Neural progenitor cell (in vitro differentiated cells): Measurements from ENCODE around the gene KRTAP10-4. TPM values are rescaled to one million over a fixed set of nuclear protein-coding genes. Genes with fewer than 3 reads are reported as not detected.

ENCODE experiments used
- DNase-seq: peaks from one replicate; pipeline ENCODE4 v3.0.0-alpha.2; 2016; ENCODE audit warnings: low spot score
- H2AFZ ChIP-seq: fragments of 200-600 bp; sonication (generic); replicated peaks from 2 replicates; pipeline ENCODE4 v1.6.1; 2016; ENCODE audit warnings: antibody characterized with exemption
- H3F3A ChIP-seq: fragments of 200-600 bp; sonication (generic); 2 replicates; pipeline ENCODE4 v1.6.1; 2016; ENCODE audit warnings: antibody characterized with exemption, low read depth
- H3K27ac ChIP-seq: fragments of 200-600 bp; sonication (generic); 2 replicates; pipeline ENCODE4 v1.5.1; 2016; ENCODE audit warnings: mild to moderate bottlenecking
- H3K27me3 ChIP-seq: fragments of 200-600 bp; sonication (generic); 2 replicates; pipeline ENCODE4 v1.6.1; 2016; ENCODE audit warnings: mild to moderate bottlenecking, moderate library complexity
- H3K36me3 ChIP-seq: fragments of 200-600 bp; sonication (generic); 2 replicates; pipeline ENCODE4 v1.5.1; 2016
- H3K4me1 ChIP-seq: fragments of 200-600 bp; sonication (generic); 2 replicates; pipeline ENCODE4 v1.6.1; 2016; ENCODE audit warnings: mixed run types
- H3K4me2 ChIP-seq: fragments of 200-600 bp; sonication (generic); 2 replicates; pipeline ENCODE4 v1.6.1; 2016
- H3K4me3 ChIP-seq: fragments of 200-600 bp; sonication (generic); 2 replicates; pipeline ENCODE4 v1.5.1; 2016
- H3K79me2 ChIP-seq: fragments of 200-600 bp; sonication (generic); 2 replicates; pipeline ENCODE4 v1.6.1; 2016; ENCODE audit warnings: low read depth
- H3K9ac ChIP-seq: fragments of 200-600 bp; sonication (generic); 2 replicates; pipeline ENCODE4 v1.6.1; 2016
- H3K9me3 ChIP-seq: fragments of 200-600 bp; sonication (generic); 2 replicates; pipeline ENCODE4 v1.5.1; 2016; ENCODE audit warnings: low read depth
- H4K20me1 ChIP-seq: fragments of 200-600 bp; sonication (generic); 2 replicates; pipeline ENCODE4 v1.6.1; 2016; ENCODE audit warnings: low read depth
- H3K27ac Mint-ChIP-seq: 3 replicates; pipeline ENCODE4 v1.8.0; 2021; ENCODE audit warnings: mixed read lengths
- H3K27me3 Mint-ChIP-seq: 2 replicates; pipeline ENCODE4 v1.8.0; 2022; ENCODE audit warnings: low read depth, mild to moderate bottlenecking, inconsistent platforms, moderate library complexity, mixed read lengths; ENCODE audit not compliant: insufficient read depth
- H3K36me3 Mint-ChIP-seq: 3 replicates; pipeline ENCODE4 v1.8.0; 2021; ENCODE audit warnings: mixed read lengths
- H3K4me1 Mint-ChIP-seq: 3 replicates; pipeline ENCODE4 v1.8.0; 2021; ENCODE audit warnings: mixed read lengths
- H3K4me3 Mint-ChIP-seq: 3 replicates; pipeline ENCODE4 v1.8.0; 2021; ENCODE audit warnings: mild to moderate bottlenecking, moderate library complexity, mixed read lengths
- H3K9me3 Mint-ChIP-seq: 3 replicates; pipeline ENCODE4 v1.8.0; 2020; ENCODE audit warnings: mixed read lengths
- EZH2 ChIP-seq: fragments of 200-600 bp; sonication (generic); IDR thresholded peaks from 2 replicates; pipeline ENCODE4 v1.6.1; 2017; ENCODE audit warnings: antibody characterized with exemption, mild to moderate bottlenecking, moderate library complexity
- EZH2phosphoT487 ChIP-seq: fragments of 200-600 bp; sonication (generic); IDR thresholded peaks from 2 replicates; pipeline ENCODE4 v1.6.1; 2017; ENCODE audit warnings: antibody characterized with exemption
- total RNA-seq: library from RNA; depleted of rRNA; stranded (reverse); fragments of >200 nt; gene quantifications from 2 replicates; pipeline ENCODE4 v1.2.3, GENCODE V29; 2015; ENCODE audit warnings: low replicate concordance
- TF ChIP-seq, protein P1 (sequence below): fragments of 200-600 bp; sonication (generic); IDR thresholded peaks from 2 replicates; pipeline ENCODE4 v1.5.1; 2017; ENCODE audit warnings: antibody characterized with exemption, mild to moderate bottlenecking

KRTAP10-4 gene
- total RNA-seq, 1 donor from 2014 or later = not detected

DNA sequence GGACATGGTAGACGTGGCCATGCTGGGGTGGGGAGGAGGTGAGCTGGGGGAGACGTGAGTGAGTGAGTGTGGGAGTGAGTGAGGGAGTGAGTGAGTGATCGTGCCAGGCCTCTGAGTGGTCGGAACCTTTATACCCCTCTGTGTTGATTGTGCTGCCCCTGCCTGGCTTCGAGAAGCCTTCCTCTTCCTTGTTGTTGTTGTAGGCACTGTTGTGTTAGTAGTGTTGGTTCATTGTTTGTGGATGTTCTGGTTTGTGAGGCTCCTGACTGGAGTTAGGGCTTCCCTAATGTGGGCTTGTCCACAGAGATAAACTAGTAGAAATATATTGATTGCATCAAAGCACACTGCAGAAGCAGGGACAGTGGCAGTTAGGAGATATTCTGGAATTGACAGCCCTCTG, 14.8 kb upstream of the KRTAP10-4 start, which contains the start of gene KRTAP10-3:
TSS of gene KRTAP10-3 (minus strand) at position 101 of the 400 bp plus-strand sequence. CDS start at position 21, 80 bp downstream.
- no peaks in the 10 kb centered on the region for H3K9me3 ChIP-seq
- H4K20me1 ChIP-seq = no peaks in the 10 kb centered on the region
- no peak for DNase-seq
- H3K4me2 ChIP-seq = no peak within 1 kb of the TSS
- H3K9me3 Mint-ChIP-seq = peaks cover 4% of the 10 kb centered on the region
- no peak within 1 kb of the TSS for H3K27ac Mint-ChIP-seq
- no peak within 1 kb of the TSS for H3K9ac ChIP-seq
- H3K27me3 ChIP-seq = no peaks in the 10 kb centered on the region
- peaks cover 7% of the 10 kb centered on the region for H3K27me3 Mint-ChIP-seq
- no peaks in the 10 kb centered on the region for H3F3A ChIP-seq
- H2AFZ ChIP-seq = no peak within 1 kb of the TSS
- no peak within 1 kb of the TSS for H3K27ac ChIP-seq
- no peaks in the 10 kb centered on the region for H3K79me2 ChIP-seq
- no peaks in the 10 kb centered on the region for H3K4me1 ChIP-seq
- peaks cover 11% of the 10 kb centered on the region for H3K4me1 Mint-ChIP-seq
- H3K4me3 Mint-ChIP-seq = no peak within 1 kb of the TSS
- no peaks in the 10 kb centered on the region for H3K36me3 Mint-ChIP-seq
- no peaks in the 10 kb centered on the region for H3K36me3 ChIP-seq
- no peak within 1 kb of the TSS for H3K4me3 ChIP-seq
- no peak for TF ChIP-seq EZH2
- TF ChIP-seq, protein P1, sequence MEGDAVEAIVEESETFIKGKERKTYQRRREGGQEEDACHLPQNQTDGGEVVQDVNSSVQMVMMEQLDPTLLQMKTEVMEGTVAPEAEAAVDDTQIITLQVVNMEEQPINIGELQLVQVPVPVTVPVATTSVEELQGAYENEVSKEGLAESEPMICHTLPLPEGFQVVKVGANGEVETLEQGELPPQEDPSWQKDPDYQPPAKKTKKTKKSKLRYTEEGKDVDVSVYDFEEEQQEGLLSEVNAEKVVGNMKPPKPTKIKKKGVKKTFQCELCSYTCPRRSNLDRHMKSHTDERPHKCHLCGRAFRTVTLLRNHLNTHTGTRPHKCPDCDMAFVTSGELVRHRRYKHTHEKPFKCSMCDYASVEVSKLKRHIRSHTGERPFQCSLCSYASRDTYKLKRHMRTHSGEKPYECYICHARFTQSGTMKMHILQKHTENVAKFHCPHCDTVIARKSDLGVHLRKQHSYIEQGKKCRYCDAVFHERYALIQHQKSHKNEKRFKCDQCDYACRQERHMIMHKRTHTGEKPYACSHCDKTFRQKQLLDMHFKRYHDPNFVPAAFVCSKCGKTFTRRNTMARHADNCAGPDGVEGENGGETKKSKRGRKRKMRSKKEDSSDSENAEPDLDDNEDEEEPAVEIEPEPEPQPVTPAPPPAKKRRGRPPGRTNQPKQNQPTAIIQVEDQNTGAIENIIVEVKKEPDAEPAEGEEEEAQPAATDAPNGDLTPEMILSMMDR = no peak
- no peak for TF ChIP-seq EZH2phosphoT487

DNA sequence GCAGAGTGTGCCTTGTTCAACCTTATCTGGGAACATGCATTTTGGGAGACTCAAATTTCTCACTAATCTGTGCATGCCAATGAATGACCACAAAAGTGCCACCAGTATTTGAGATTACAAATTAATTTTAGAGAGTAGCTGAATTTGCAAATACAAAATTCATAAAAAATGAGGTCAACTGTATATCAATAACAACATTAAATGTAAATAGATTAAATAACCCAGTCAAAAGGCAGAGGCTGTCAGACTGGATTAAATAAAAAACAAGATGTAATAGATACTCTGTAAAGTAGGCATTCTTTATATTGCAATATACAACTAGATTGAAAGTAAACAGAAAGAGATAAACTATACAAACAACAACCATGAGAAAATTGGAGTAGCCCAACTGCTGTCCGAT, 9.4 kb upstream of the KRTAP10-4 start:
- DNase-seq = no peak
- Histone ChIP-seq H3K4me1 (no peaks in the 10 kb centered on the region), H3K79me2 (no peaks in the 10 kb centered on the region), H3K9me3 (no peaks in the 10 kb centered on the region), H3K9ac (no peak overlapping the region), H3K27ac (no peak overlapping the region), H3F3A (no peaks in the 10 kb centered on the region), H3K4me2 (no peak overlapping the region), H4K20me1 (no peaks in the 10 kb centered on the region), H3K4me3 (no peak overlapping the region), H3K36me3 (no peaks in the 10 kb centered on the region), H3K27me3 (no peaks in the 10 kb centered on the region), H2AFZ (no peak overlapping the region)
- TF ChIP-seq, protein P1 = no peak
- TF ChIP-seq EZH2 (no peak), EZH2phosphoT487 (no peak)
- no peaks in the 10 kb centered on the region for H3K36me3 Mint-ChIP-seq
- no peak overlapping the region for H3K27ac Mint-ChIP-seq
- peaks cover 4% of the 10 kb centered on the region for H3K9me3 Mint-ChIP-seq
- peaks cover 2% of the 10 kb centered on the region for H3K27me3 Mint-ChIP-seq
- no peak overlapping the region for H3K4me3 Mint-ChIP-seq
- no peaks in the 10 kb centered on the region for H3K4me1 Mint-ChIP-seq

DNA sequence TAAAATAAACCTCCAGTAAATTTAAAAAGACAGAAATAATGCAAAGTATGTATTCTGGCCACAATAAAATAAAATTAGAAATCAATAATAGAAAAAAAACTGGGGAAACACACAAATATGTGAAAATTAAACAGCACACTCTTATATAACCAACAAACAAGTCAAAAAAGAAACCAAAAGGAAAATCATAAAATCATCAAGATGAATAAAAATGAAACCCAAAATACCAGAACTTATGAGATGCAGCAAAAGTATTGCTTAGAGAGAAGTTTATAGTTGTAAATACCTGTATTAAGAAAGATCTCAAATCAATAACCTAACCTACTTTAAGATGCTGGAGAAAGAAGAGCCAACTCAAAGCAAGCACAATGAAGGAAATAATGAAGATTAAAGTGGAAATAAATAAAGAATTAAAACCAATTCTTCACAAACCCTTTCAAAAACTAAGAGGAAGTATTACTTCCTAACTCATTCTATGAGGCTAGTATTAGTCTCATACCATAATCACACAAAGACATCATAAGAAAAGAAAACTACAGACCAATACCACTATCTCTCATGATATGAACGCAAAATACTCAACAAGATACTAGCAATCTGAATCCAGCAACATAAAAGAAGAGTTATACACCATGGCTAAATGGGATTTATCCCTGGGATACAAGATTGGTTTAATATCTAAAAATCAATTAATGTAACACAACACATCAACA, 8.5 kb upstream of the KRTAP10-4 start:
- TF ChIP-seq, protein P1 = no peak
- TF ChIP-seq EZH2 (no peak), EZH2phosphoT487 (no peak)
- Mint-ChIP-seq H3K4me1 (no peaks in the 10 kb centered on the region), H3K36me3 (no peaks in the 10 kb centered on the region), H3K9me3 (peaks cover 4% of the 10 kb centered on the region), H3K27ac (no peak overlapping the region), H3K4me3 (no peak overlapping the region), H3K27me3 (peaks cover 2% of the 10 kb centered on the region)
- Histone ChIP-seq H3K9ac (no peak overlapping the region), H3K4me3 (no peak overlapping the region), H3K27me3 (no peaks in the 10 kb centered on the region), H3K27ac (no peak overlapping the region), H3K9me3 (no peaks in the 10 kb centered on the region), H3F3A (no peaks in the 10 kb centered on the region), H3K79me2 (no peaks in the 10 kb centered on the region), H4K20me1 (no peaks in the 10 kb centered on the region), H2AFZ (no peak overlapping the region), H3K4me2 (no peak overlapping the region), H3K36me3 (no peaks in the 10 kb centered on the region), H3K4me1 (no peaks in the 10 kb centered on the region)
- DNase-seq = no peak
